Osteoblast (primary cell): ENCODE data around the gene BCL2L13. TPM values are rescaled to one million over a fixed set of nuclear protein-coding genes. Genes with fewer than 3 reads are reported as not detected.

ENCODE experiments used
- DNase-seq: peaks from one replicate; pipeline ENCODE4 v3.0.0; 2011; ENCODE audit warnings: low spot score, mixed read lengths; ENCODE audit not compliant: insufficient read length; ENCODE audit errors: missing footprints
- H2AFZ ChIP-seq: 2 replicates; pipeline ENCODE4 v1.6.0; 2011; ENCODE audit warnings: mild to moderate bottlenecking, low read length
- H3K27ac ChIP-seq: 2 replicates; pipeline ENCODE4 v1.5.1; 2011; ENCODE audit warnings: mild to moderate bottlenecking, low read depth, low read length, moderate library complexity
- H3K27me3 ChIP-seq: 2 replicates; pipeline ENCODE4 v1.6.0; 2012; ENCODE audit warnings: mild to moderate bottlenecking, control low read depth, inconsistent platforms, low read length, moderate library complexity; ENCODE audit not compliant: insufficient read depth
- H3K36me3 ChIP-seq: 2 replicates; pipeline ENCODE4 v1.5.1; 2011; ENCODE audit warnings: mild to moderate bottlenecking, low read length, control low read depth, moderate library complexity; ENCODE audit not compliant: insufficient read depth
- H3K4me1 ChIP-seq: 2 replicates; pipeline ENCODE4 v1.5.1; 2011; ENCODE audit warnings: mild to moderate bottlenecking, low read length, control low read depth, moderate library complexity; ENCODE audit not compliant: insufficient read depth
- H3K4me2 ChIP-seq: 2 replicates; pipeline ENCODE4 v1.6.0; 2011; ENCODE audit warnings: mild to moderate bottlenecking, low read length; ENCODE audit not compliant: insufficient read depth
- H3K4me3 ChIP-seq: fragments of 200-600 bp; sonication (generic); 3 replicates; pipeline ENCODE4 v1.5.1; 2012; ENCODE audit warnings: mild to moderate bottlenecking, low read length, inconsistent platforms; ENCODE audit not compliant: insufficient read depth
- H3K79me2 ChIP-seq: 2 replicates; pipeline ENCODE4 v1.6.0; 2012; ENCODE audit warnings: mild to moderate bottlenecking, low read length, control low read depth, inconsistent platforms; ENCODE audit not compliant: insufficient read depth
- H3K9me3 ChIP-seq: 2 replicates; pipeline ENCODE4 v1.5.1; 2011; ENCODE audit warnings: low read depth, low read length, control low read depth
- H4K20me1 ChIP-seq: 2 replicates; pipeline ENCODE4 v1.6.0; 2012; ENCODE audit warnings: mild to moderate bottlenecking, low read length, control low read depth; ENCODE audit not compliant: insufficient read depth
- CTCF ChIP-seq: IDR thresholded peaks from 2 replicates; pipeline ENCODE4 v1.5.1; 2011; ENCODE audit warnings: mild to moderate bottlenecking, low read depth, low read length, moderate library complexity; ENCODE audit errors: extremely low read depth
- total RNA-seq: library from RNA; depleted of rRNA; stranded (reverse); fragments of >200 nt; gene quantifications from 2 replicates; pipeline ENCODE4 v1.2.3, GENCODE V29; 2012

BCL2L13 gene
- total RNA-seq, 1 donor, result 86.5 TPM

GRCh38 chr22:17744430-17744829, 105.9 kb downstream of the BCL2L13 start:
- Histone ChIP-seq H3K4me1 (no peaks in the 10 kb centered on the region), H3K4me3 (no peak overlapping the region), H3K36me3 (no peaks in the 10 kb centered on the region), H4K20me1 (peaks cover 10% of the 10 kb centered on the region), H2AFZ (no peak overlapping the region), H3K27me3 (no peaks in the 10 kb centered on the region), H3K79me2 (no peaks in the 10 kb centered on the region), H3K4me2 (no peak overlapping the region), H3K27ac (no peak overlapping the region), H3K9me3 (no peaks in the 10 kb centered on the region)
- TF ChIP-seq CTCF, result no peak
- DNase-seq, result no peak

- Histone ChIP-seq H3K4me2 (no peak overlapping the region), H3K9me3 (no peaks in the 10 kb centered on the region), H3K27ac (no peak overlapping the region), H3K4me1 (no peaks in the 10 kb centered on the region), H3K4me3 (no peak overlapping the region), H3K36me3 (no peaks in the 10 kb centered on the region), H3K27me3 (no peaks in the 10 kb centered on the region), H3K79me2 (no peaks in the 10 kb centered on the region), H2AFZ (no peak overlapping the region), H4K20me1 (peaks cover 9% of the 10 kb centered on the region)
- DNase-seq, result peak; percentile 75
- TF ChIP-seq CTCF, result no peak
These were observed 108.4 kb downstream of the BCL2L13 start for GRCh38 chr22:17746916-17747315.

- no peaks in the 10 kb centered on the region for H3K36me3 ChIP-seq
- peak; percentile 27 for DNase-seq
- H3K79me2 ChIP-seq, result no peaks in the 10 kb centered on the region
- H3K4me3 ChIP-seq, result no peak overlapping the region
- peaks cover 10% of the 10 kb centered on the region for H4K20me1 ChIP-seq
- H2AFZ ChIP-seq, result no peak overlapping the region
- H3K27me3 ChIP-seq, result no peaks in the 10 kb centered on the region
- no peak overlapping the region for H3K27ac ChIP-seq
- H3K4me1 ChIP-seq, result peaks cover 5% of the 10 kb centered on the region
- TF ChIP-seq CTCF, result no peak
- H3K9me3 ChIP-seq, result no peaks in the 10 kb centered on the region
- H3K4me2 ChIP-seq, result no peak overlapping the region
These were observed 110.2 kb downstream of the BCL2L13 start for GRCh38 chr22:17748555-17749353.

GRCh38 chr22:17749605-17750395, 111.2 kb downstream of the BCL2L13 start:
- TF ChIP-seq CTCF, result no peak
- no peaks in the 10 kb centered on the region for H3K36me3 ChIP-seq

More at GRCh38 chr22:17749605-17750395, 111.2 kb downstream of the BCL2L13 start:
- H3K4me3 ChIP-seq, result no peak overlapping the region
- no peak overlapping the region for H3K4me2 ChIP-seq
- H3K9me3 ChIP-seq, result no peaks in the 10 kb centered on the region
- H3K79me2 ChIP-seq, result no peaks in the 10 kb centered on the region
- no peaks in the 10 kb centered on the region for H3K27me3 ChIP-seq
- peak; percentile 38 for DNase-seq
- H4K20me1 ChIP-seq, result peaks cover 10% of the 10 kb centered on the region
- H2AFZ ChIP-seq, result no peak overlapping the region
- H3K27ac ChIP-seq, result no peak overlapping the region
- peaks cover 5% of the 10 kb centered on the region for H3K4me1 ChIP-seq
